DND-41 (cell line): ENCODE results near the gene NOL7.

Experiments used
- EZH2 ChIP-seq: IDR thresholded peaks from 3 replicates; pipeline ENCODE4 v1.6.1; 2012; ENCODE audit warnings: borderline replicate concordance, low read depth, mild to moderate bottlenecking, moderate library complexity, low read length, inconsistent platforms; ENCODE audit not compliant: severe bottlenecking
- TF ChIP-seq, protein P1 (sequence below): IDR thresholded peaks from 2 replicates; pipeline ENCODE4 v1.5.1; 2012; ENCODE audit warnings: borderline replicate concordance, low read length, moderate library complexity, mild to moderate bottlenecking; ENCODE audit not compliant: poor library complexity, severe bottlenecking; ENCODE audit errors: extremely low read depth

GRCh38 chr6:13574571-13575376, 40.4 kb upstream of the NOL7 start, which contains the start of gene SIRT5:
- TF ChIP-seq, protein P1, sequence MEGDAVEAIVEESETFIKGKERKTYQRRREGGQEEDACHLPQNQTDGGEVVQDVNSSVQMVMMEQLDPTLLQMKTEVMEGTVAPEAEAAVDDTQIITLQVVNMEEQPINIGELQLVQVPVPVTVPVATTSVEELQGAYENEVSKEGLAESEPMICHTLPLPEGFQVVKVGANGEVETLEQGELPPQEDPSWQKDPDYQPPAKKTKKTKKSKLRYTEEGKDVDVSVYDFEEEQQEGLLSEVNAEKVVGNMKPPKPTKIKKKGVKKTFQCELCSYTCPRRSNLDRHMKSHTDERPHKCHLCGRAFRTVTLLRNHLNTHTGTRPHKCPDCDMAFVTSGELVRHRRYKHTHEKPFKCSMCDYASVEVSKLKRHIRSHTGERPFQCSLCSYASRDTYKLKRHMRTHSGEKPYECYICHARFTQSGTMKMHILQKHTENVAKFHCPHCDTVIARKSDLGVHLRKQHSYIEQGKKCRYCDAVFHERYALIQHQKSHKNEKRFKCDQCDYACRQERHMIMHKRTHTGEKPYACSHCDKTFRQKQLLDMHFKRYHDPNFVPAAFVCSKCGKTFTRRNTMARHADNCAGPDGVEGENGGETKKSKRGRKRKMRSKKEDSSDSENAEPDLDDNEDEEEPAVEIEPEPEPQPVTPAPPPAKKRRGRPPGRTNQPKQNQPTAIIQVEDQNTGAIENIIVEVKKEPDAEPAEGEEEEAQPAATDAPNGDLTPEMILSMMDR, result no peak
- no peak for TF ChIP-seq EZH2
